Endothelial cell (in vitro differentiated cells): ENCODE measurements around the gene WNT9A. TPM values are rescaled to one million over a fixed set of nuclear protein-coding genes. Genes with fewer than 3 reads are reported as not detected.

Source experiments
- DNase-seq: peaks from one replicate; pipeline ENCODE4 v3.0.0; 2021; ENCODE audit warnings: low spot score
- H3K27ac Mint-ChIP-seq: one replicate; pipeline ENCODE4 v1.8.0; 2021; ENCODE audit warnings: mixed read lengths, inconsistent platforms; ENCODE audit not compliant: unreplicated experiment
- H3K27me3 Mint-ChIP-seq: one replicate; pipeline ENCODE4 v1.8.0; 2021; ENCODE audit warnings: mild to moderate bottlenecking, moderate library complexity, mixed read lengths, inconsistent platforms; ENCODE audit not compliant: unreplicated experiment
- H3K36me3 Mint-ChIP-seq: one replicate; pipeline ENCODE4 v1.8.0; 2021; ENCODE audit warnings: mild to moderate bottlenecking, low read depth, mixed read lengths, inconsistent platforms; ENCODE audit not compliant: unreplicated experiment
- H3K4me1 Mint-ChIP-seq: one replicate; pipeline ENCODE4 v1.8.0; 2021; ENCODE audit warnings: mild to moderate bottlenecking, mixed read lengths, inconsistent platforms; ENCODE audit not compliant: unreplicated experiment
- H3K4me3 Mint-ChIP-seq: one replicate; pipeline ENCODE4 v1.8.0; 2021; ENCODE audit warnings: mild to moderate bottlenecking, mixed read lengths, inconsistent platforms; ENCODE audit not compliant: unreplicated experiment
- H3K9me3 Mint-ChIP-seq: one replicate; pipeline ENCODE4 v1.8.0; 2021; ENCODE audit warnings: mixed read lengths, inconsistent platforms; ENCODE audit not compliant: unreplicated experiment
- CTCF ChIP-seq: fragments of 200-600 bp; sonication (generic); IDR thresholded peaks from one replicate; pipeline ENCODE4 v1.5.0; 2021; ENCODE audit warnings: antibody characterized with exemption; ENCODE audit not compliant: unreplicated experiment
- total RNA-seq: library from RNA; stranded (reverse); fragmentation: NEBNext Ultra II Directional; extraction: Animal tissue kit (Norgen Biotek cat#: 25700); gene quantifications from one replicate; pipeline ENCODE4 v1.2.1, GENCODE V29; 2021; ENCODE audit not compliant: unreplicated experiment

The WNT9A gene
- total RNA-seq, 1 donor from 2014 or later = 1.0 TPM

DNA sequence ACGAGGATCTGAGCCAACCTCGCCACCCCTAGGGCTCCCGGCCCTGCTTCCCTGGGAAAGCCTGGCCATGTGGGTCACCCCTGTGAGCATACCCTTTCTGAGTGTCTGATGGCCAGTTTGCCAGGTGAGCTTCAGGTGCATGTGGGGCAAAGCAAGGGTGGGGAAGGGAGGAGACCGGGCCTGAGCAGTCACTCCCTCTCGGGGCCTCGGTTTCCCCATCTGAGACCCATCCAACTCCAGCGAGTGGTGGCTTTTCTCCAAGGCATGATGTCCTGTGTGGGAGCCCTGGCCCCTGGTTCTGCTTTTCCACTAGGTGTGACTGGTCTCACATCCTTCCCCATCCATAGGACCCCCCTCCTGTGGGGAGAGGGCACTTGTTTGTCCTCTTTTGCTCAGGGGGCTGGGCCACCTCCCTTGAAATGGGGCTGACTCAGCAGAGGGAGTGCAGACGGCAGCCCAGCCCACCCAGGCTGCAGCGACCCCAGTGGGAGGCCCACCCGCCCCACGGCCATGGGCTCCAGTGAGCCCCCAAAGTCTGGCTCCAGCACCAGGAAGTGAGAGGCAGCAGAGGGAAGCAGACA is 1.7 kb upstream of the WNT9A start:
- no peak overlapping the region for H3K27ac Mint-ChIP-seq
- no peaks in the 10 kb centered on the region for H3K36me3 Mint-ChIP-seq
- H3K4me3 Mint-ChIP-seq = no peak overlapping the region
- no peaks in the 10 kb centered on the region for H3K4me1 Mint-ChIP-seq
- TF ChIP-seq CTCF = no peak
- H3K27me3 Mint-ChIP-seq = peaks cover 19% of the 10 kb centered on the region
- DNase-seq = no peak
- H3K9me3 Mint-ChIP-seq = no peaks in the 10 kb centered on the region

- DNase-seq = peak; percentile 6
- H3K27ac Mint-ChIP-seq = no peak overlapping the region
Measured at GRCh38 chr1:227948493-227949260, 945 bp upstream of the WNT9A start.

GRCh38 chr1:227947386-227947675 is 401 bp downstream of the WNT9A start:
- Mint-ChIP-seq H3K9me3 (no peaks in the 10 kb centered on the region), H3K27ac (no peak overlapping the region), H3K27me3 (peaks cover 16% of the 10 kb centered on the region), H3K36me3 (no peaks in the 10 kb centered on the region), H3K4me1 (no peaks in the 10 kb centered on the region), H3K4me3 (peak overlapping the region; percentile 37)
- DNase-seq = no peak
- no peak for TF ChIP-seq CTCF

More at GRCh38 chr1:227948493-227949260, 945 bp upstream of the WNT9A start:
- no peaks in the 10 kb centered on the region for H3K9me3 Mint-ChIP-seq
- no peaks in the 10 kb centered on the region for H3K36me3 Mint-ChIP-seq
- H3K4me1 Mint-ChIP-seq = no peaks in the 10 kb centered on the region
- no peak for TF ChIP-seq CTCF
- H3K4me3 Mint-ChIP-seq = peak overlapping the region; percentile 84
- peaks cover 19% of the 10 kb centered on the region for H3K27me3 Mint-ChIP-seq

- DNase-seq = peak; percentile 87
- Mint-ChIP-seq H3K27me3 (peaks cover 16% of the 10 kb centered on the region), H3K4me1 (no peaks in the 10 kb centered on the region), H3K4me3 (peak overlapping the region; percentile 59), H3K36me3 (no peaks in the 10 kb centered on the region), H3K27ac (no peak overlapping the region), H3K9me3 (no peaks in the 10 kb centered on the region)
- peak; percentile 61 for TF ChIP-seq CTCF
Measured at GRCh38 chr1:227946624-227947385, 927 bp downstream of the WNT9A start.
